Brain microvascular endothelial cell (primary cell): ENCODE results near the gene IL33.

ENCODE experiments used
- DNase-seq: peaks from one replicate; pipeline ENCODE4 v3.0.0-alpha.2; 2020
- H3K27ac ChIP-seq: fragments of 250-450 bp; sonication (Bioruptor Pico); 2 replicates; pipeline ENCODE4 v1.5.1; 2020; ENCODE audit warnings: mild to moderate bottlenecking, moderate library complexity
- H3K27me3 ChIP-seq: fragments of 250-450 bp; sonication (Bioruptor Pico); replicated peaks from 2 replicates; pipeline ENCODE4 v1.5.1; 2020; ENCODE audit warnings: mild to moderate bottlenecking
- H3K36me3 ChIP-seq: fragments of 250-450 bp; sonication (Bioruptor Pico); replicated peaks from 2 replicates; pipeline ENCODE4 v1.5.1; 2020; ENCODE audit warnings: mild to moderate bottlenecking
- H3K4me3 ChIP-seq: 2 replicates; pipeline ENCODE4 v1.5.1; 2011; ENCODE audit warnings: low read depth, mild to moderate bottlenecking, control low read depth, low read length, moderate library complexity
- in situ Hi-C: cut with HindIII; loops from 2 replicates; pipeline ENCODE4 v1.10.0; 2017; ENCODE audit warnings: low sequenced_read_pairs, low pct_ligation_motif_present
- TF ChIP-seq, protein P1 (sequence below): IDR thresholded peaks from 2 replicates; pipeline ENCODE4 v1.5.1; 2011; ENCODE audit warnings: low read depth, mild to moderate bottlenecking, moderate library complexity, low read length, control low read depth, inconsistent platforms; ENCODE audit errors: missing control alignments

Gene IL33

DNA sequence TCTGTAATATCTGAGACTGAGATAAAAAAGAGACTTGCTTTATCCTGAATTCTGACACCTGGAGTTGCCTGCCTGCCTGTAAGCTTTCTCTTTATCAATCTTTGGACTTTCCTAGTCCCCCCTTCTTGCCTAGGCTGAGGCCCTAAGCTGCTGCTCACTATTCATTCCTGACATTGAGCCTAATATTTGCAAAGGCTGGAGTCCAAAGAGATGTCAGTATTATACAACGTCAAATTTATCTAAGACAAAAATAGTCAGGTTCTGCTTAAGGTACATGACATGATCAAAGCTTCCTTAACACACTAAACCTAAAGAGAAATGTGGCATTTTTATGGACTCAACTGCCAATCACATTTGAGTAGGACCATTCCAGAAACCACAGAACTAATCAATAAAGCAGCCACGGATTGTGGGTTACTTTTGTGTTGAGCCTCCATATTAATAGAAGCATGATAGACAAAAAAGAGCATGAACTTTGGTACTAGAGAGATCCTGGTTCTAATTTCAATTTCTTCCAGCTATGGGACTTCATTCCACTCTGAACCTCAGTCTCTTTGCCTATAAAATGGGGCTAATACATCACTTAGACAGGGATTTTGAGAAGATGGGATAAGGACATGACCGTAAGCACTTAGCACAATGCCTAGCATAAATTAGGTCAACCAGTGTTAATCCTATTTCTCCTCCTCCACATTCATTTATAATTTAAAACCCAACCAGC is 56.1 kb downstream of the IL33 start:
- DNase-seq: no peak
- H3K4me3 ChIP-seq: no peak overlapping the region
- H3K36me3 ChIP-seq: no peaks in the 10 kb centered on the region
- in situ Hi-C loops: no loop called here
- TF ChIP-seq, protein P1, sequence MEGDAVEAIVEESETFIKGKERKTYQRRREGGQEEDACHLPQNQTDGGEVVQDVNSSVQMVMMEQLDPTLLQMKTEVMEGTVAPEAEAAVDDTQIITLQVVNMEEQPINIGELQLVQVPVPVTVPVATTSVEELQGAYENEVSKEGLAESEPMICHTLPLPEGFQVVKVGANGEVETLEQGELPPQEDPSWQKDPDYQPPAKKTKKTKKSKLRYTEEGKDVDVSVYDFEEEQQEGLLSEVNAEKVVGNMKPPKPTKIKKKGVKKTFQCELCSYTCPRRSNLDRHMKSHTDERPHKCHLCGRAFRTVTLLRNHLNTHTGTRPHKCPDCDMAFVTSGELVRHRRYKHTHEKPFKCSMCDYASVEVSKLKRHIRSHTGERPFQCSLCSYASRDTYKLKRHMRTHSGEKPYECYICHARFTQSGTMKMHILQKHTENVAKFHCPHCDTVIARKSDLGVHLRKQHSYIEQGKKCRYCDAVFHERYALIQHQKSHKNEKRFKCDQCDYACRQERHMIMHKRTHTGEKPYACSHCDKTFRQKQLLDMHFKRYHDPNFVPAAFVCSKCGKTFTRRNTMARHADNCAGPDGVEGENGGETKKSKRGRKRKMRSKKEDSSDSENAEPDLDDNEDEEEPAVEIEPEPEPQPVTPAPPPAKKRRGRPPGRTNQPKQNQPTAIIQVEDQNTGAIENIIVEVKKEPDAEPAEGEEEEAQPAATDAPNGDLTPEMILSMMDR: no peak
- no peak overlapping the region for H3K27ac ChIP-seq
- H3K27me3 ChIP-seq: no peaks in the 10 kb centered on the region

GRCh38 chr9:6272229-6272598 is 56.6 kb downstream of the IL33 start:
- H3K27ac ChIP-seq: no peak overlapping the region
- TF ChIP-seq, protein P1: no peak
- H3K36me3 ChIP-seq: no peaks in the 10 kb centered on the region
- no peak for DNase-seq
- in situ Hi-C loops: no loop called here
- H3K27me3 ChIP-seq: no peaks in the 10 kb centered on the region
- H3K4me3 ChIP-seq: no peak overlapping the region

- in situ Hi-C loops: no loop called here
- Histone ChIP-seq H3K36me3 (no peaks in the 10 kb centered on the region), H3K27ac (no peak overlapping the region), H3K4me3 (no peak overlapping the region), H3K27me3 (no peaks in the 10 kb centered on the region)
- TF ChIP-seq, protein P1: no peak
- DNase-seq: no peak
Observed at GRCh38 chr9:6277417-6277816, 61.8 kb downstream of the IL33 start.

DNA sequence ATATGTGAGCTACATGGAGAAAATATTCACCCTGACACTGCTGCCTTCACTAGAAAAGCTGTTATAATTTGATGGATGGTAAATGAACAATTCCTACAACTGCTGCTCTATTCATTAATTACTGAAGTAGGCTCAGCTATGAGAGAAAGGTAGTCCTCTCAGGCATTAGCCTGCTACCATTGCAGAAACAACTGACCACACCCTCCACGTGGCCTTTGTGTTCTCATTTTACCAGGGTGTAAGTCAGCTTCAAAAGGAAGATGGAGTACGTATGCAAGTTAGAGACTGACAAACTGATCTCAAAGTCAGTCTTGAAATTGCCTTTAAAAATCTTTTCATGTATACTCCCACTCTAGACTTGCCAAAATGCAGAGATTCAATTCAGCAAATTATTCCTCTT is 86.3 kb downstream of the IL33 start:
- H3K36me3 ChIP-seq: no peaks in the 10 kb centered on the region
- H3K4me3 ChIP-seq: no peak overlapping the region
- no peaks in the 10 kb centered on the region for H3K27me3 ChIP-seq
- H3K27ac ChIP-seq: no peak overlapping the region
- no peak for DNase-seq
- TF ChIP-seq, protein P1: no peak
- in situ Hi-C loops: no loop called here

GRCh38 chr9:6302417-6302816 is 86.8 kb downstream of the IL33 start:
- Histone ChIP-seq H3K36me3 (no peaks in the 10 kb centered on the region), H3K4me3 (no peak overlapping the region), H3K27me3 (no peaks in the 10 kb centered on the region), H3K27ac (no peak overlapping the region)
- TF ChIP-seq, protein P1: no peak
- in situ Hi-C loops: no loop called here
- DNase-seq: peak; percentile 7

DNA sequence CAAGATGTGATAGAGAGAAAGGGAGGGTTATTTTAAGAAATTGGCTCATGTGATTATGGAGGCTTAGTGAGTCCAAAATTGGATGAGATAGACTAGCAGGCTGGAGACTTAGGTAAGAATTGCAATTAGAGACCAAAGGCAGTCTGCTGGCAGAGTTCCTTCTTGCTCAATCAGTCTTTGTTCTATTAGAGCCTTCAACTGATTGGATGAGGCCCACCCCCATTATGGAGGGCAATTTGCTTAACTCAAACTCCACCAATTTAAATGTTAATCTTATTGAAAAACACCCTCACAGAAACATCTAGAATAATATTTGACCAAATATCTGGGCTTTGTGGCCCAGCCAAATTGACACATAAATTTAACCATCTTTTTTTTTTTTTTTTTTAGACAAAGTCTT is 88.6 kb downstream of the IL33 start:
- in situ Hi-C loops: no loop called here
- Histone ChIP-seq H3K36me3 (no peaks in the 10 kb centered on the region), H3K27me3 (no peaks in the 10 kb centered on the region), H3K4me3 (no peak overlapping the region), H3K27ac (no peak overlapping the region)
- TF ChIP-seq, protein P1: no peak
- no peak for DNase-seq
